RWPE2 (cell line): ENCODE data around the gene ALKBH4.

Experiments used
- ATAC-seq: fragments of 200-7000 bp; cut with Tn5 transposase; 3 replicates; pipeline ENCODE4 v1.9.1; 2021; ENCODE audit warnings: low read depth
- DNase-seq: peaks from one replicate; pipeline ENCODE4 v3.0.0-alpha.2; 2020; ENCODE audit warnings: low spot score
- H3K27ac ChIP-seq: fragments of 450-650 bp; 2 replicates; pipeline ENCODE4 v1.5.1; 2017; ENCODE audit warnings: mild to moderate bottlenecking; ENCODE audit not compliant: poor library complexity, severe bottlenecking
- H3K27me3 ChIP-seq: fragments of 250-450 bp; sonication (Bioruptor Pico); 2 replicates; pipeline ENCODE4 v1.5.1; 2021; ENCODE audit warnings: mild to moderate bottlenecking, moderate library complexity; ENCODE audit not compliant: insufficient read depth, poor library complexity, severe bottlenecking
- H3K36me3 ChIP-seq: fragments of 250-450 bp; sonication (Bioruptor Pico); 2 replicates; pipeline ENCODE4 v1.5.1; 2020; ENCODE audit warnings: low read depth, mild to moderate bottlenecking, moderate library complexity
- H3K4me1 ChIP-seq: fragments of 250-450 bp; sonication (Bioruptor Pico); 2 replicates; pipeline ENCODE4 v1.5.1; 2021; ENCODE audit warnings: mild to moderate bottlenecking, moderate library complexity; ENCODE audit not compliant: insufficient read depth, poor library complexity, severe bottlenecking
- H3K4me3 ChIP-seq: fragments of 250-450 bp; sonication (Bioruptor Pico); 2 replicates; pipeline ENCODE4 v1.5.1; 2021; ENCODE audit warnings: mild to moderate bottlenecking, moderate library complexity; ENCODE audit not compliant: severe bottlenecking
- H3K9me3 ChIP-seq: fragments of 250-450 bp; sonication (Bioruptor Pico); 2 replicates; pipeline ENCODE4 v1.5.1; 2021; ENCODE audit warnings: mild to moderate bottlenecking, moderate library complexity; ENCODE audit not compliant: severe bottlenecking
- CTCF ChIP-seq: fragments of 450-650 bp; IDR thresholded peaks from one replicate; pipeline ENCODE4 v1.5.1; 2017; ENCODE audit warnings: mild to moderate bottlenecking, moderate library complexity; ENCODE audit not compliant: poor library complexity, severe bottlenecking

The ALKBH4 gene

GRCh38 chr7:102425639-102426267 is 38.9 kb downstream of the ALKBH4 start:
- H3K4me1 ChIP-seq, result peaks cover 8% of the 10 kb centered on the region
- ATAC-seq (no peak), DNase-seq (no peak)
- H3K27ac ChIP-seq, result no peak overlapping the region
- H3K9me3 ChIP-seq, result no peaks in the 10 kb centered on the region
- H3K27me3 ChIP-seq, result no peaks in the 10 kb centered on the region
- peaks cover 22% of the 10 kb centered on the region for H3K36me3 ChIP-seq
- no peak overlapping the region for H3K4me3 ChIP-seq
- TF ChIP-seq CTCF, result no peak

GRCh38 chr7:102424787-102425218 is 39.9 kb downstream of the ALKBH4 start:
- no peak for ATAC-seq
- H3K4me3 ChIP-seq, result no peak overlapping the region
- DNase-seq, result no peak
- TF ChIP-seq CTCF, result no peak
- no peaks in the 10 kb centered on the region for H3K9me3 ChIP-seq
- peaks cover 5% of the 10 kb centered on the region for H3K4me1 ChIP-seq
- no peaks in the 10 kb centered on the region for H3K27me3 ChIP-seq
- peaks cover 31% of the 10 kb centered on the region for H3K36me3 ChIP-seq
- no peak overlapping the region for H3K27ac ChIP-seq

GRCh38 chr7:102424129-102424551 is 40.5 kb downstream of the ALKBH4 start:
- ATAC-seq (no peak), DNase-seq (no peak)
- Histone ChIP-seq H3K4me1 (peaks cover 5% of the 10 kb centered on the region), H3K4me3 (no peak overlapping the region), H3K36me3 (peaks cover 31% of the 10 kb centered on the region), H3K27me3 (no peaks in the 10 kb centered on the region), H3K27ac (no peak overlapping the region), H3K9me3 (no peaks in the 10 kb centered on the region)
- TF ChIP-seq CTCF, result no peak

- ATAC-seq (no peak), DNase-seq (no peak)
- Histone ChIP-seq H3K4me3 (no peak overlapping the region), H3K36me3 (peaks cover 33% of the 10 kb centered on the region), H3K27me3 (no peaks in the 10 kb centered on the region), H3K27ac (no peak overlapping the region), H3K9me3 (no peaks in the 10 kb centered on the region), H3K4me1 (peaks cover 5% of the 10 kb centered on the region)
- no peak for TF ChIP-seq CTCF
Observed at GRCh38 chr7:102421706-102422240, 42.9 kb downstream of the ALKBH4 start.

GRCh38 chr7:102418592-102418991 is 46.1 kb downstream of the ALKBH4 start:
- Histone ChIP-seq H3K9me3 (no peaks in the 10 kb centered on the region), H3K4me1 (peaks cover 5% of the 10 kb centered on the region), H3K4me3 (no peak overlapping the region), H3K27ac (no peak overlapping the region), H3K36me3 (peaks cover 33% of the 10 kb centered on the region), H3K27me3 (no peaks in the 10 kb centered on the region)
- DNase-seq (no peak), ATAC-seq (no peak)
- no peak for TF ChIP-seq CTCF
